ENCODE results near the gene RPL7A.

DNA sequence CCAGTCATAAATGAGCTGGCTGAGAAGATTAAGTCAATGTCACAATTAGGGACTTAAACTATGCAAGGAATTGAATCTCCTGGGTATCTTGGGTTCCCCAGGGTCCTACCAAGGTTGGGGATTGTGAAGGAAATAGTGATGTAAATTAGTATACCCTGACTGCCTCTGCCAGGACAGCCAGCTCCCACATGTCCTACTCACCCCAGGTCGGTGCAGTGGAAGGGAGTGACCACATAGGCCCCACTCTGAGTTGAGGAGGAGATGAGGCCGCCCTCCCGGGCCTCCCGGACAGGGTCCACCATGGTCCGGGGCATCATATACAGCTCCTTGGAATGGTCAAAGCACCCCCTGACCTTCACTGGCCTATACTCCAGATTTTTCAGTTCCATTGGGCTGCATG, 5.5 kb downstream of the RPL7A start:
- TF ChIP-seq POLR2A (IDR thresholded peaks at IDR 0.05): no peak
- TF ChIP-seq, protein P1, sequence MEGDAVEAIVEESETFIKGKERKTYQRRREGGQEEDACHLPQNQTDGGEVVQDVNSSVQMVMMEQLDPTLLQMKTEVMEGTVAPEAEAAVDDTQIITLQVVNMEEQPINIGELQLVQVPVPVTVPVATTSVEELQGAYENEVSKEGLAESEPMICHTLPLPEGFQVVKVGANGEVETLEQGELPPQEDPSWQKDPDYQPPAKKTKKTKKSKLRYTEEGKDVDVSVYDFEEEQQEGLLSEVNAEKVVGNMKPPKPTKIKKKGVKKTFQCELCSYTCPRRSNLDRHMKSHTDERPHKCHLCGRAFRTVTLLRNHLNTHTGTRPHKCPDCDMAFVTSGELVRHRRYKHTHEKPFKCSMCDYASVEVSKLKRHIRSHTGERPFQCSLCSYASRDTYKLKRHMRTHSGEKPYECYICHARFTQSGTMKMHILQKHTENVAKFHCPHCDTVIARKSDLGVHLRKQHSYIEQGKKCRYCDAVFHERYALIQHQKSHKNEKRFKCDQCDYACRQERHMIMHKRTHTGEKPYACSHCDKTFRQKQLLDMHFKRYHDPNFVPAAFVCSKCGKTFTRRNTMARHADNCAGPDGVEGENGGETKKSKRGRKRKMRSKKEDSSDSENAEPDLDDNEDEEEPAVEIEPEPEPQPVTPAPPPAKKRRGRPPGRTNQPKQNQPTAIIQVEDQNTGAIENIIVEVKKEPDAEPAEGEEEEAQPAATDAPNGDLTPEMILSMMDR (IDR thresholded peaks at IDR 0.05): no peak
